HS-27A (cell line): ENCODE data around the gene RNF224.

Source experiments
- DNase-seq: peaks from one replicate; pipeline ENCODE4 v3.0.0-alpha.2; 2012; ENCODE audit warnings: low read depth, missing footprints

Gene RNF224

DNA sequence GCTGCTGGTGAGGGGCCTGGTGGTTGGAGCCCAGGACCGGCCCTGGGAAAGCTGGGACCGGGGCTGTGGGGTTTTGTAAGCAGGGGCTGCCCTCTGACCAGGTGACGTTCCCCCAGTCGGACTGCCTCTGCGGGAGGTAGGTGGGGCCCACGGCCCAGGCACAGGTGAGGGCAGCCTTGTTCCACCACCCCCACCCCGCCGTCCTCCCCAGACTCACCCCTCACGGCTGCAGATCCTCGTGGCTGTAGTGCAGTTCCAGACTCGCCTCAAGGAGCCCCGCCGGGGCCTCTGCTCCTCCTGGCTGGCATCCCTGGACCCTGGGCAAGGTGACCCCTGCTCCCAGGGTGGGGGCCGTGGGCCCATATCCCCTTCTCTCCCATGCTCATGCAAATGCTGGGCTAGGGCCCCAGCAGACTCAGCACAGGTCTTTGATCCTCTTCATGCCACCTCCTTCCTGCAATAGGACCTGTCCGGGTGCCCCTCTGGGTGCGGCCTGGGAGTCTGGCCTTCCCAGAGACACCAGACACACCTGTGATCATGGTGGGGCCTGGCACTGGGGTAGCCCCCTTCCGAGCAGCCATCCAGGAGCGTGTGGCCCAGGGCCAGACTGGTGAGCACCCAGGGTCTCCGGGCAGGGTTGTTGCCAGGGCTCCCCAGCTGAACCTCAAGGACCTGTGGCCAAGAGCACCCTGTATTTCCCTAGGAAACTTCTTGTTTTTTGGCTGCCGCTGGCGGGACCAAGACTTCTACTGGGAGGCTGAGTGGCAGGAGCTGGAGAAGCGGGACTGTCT is 11.9 kb upstream of the RNF224 start:
- no peak for DNase-seq

DNA sequence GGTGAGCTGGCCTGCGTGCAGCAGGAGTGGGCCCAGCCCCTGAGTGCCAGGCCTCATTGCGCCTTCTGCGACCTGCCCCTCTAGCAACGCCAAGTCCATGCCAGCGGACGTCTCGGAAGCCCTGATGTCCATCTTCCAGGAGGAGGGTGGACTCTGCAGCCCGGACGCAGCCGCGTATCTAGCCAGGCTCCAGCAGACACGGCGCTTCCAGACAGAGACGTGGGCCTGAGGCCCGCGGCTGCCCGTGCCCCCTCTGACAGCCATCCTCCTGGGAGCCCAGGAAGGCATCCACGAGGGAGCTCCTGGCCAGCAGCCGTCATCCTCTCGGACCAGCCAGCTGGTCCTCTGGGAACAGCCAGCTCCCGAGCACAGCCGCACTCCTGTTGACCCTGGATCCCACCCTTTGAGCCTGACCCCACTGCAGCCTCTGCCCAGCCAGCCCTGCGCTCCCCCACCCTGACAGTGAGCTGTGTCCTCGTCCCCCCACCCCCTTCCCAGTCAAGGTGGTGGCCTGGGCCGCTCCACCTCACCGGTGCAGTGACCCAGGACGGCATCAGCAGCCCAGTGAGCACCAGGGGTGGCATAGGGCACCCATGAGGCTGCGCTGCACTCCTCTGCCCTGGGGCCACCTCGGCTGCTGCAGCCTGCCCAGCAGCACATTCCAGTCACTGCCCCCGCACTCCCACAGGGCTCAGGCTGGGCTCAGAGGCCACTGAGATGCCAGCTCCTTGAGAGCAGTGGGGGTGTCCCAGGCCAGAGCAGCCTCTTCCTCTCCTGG is 10.9 kb upstream of the RNF224 start:
- DNase-seq, result no peak

DNA sequence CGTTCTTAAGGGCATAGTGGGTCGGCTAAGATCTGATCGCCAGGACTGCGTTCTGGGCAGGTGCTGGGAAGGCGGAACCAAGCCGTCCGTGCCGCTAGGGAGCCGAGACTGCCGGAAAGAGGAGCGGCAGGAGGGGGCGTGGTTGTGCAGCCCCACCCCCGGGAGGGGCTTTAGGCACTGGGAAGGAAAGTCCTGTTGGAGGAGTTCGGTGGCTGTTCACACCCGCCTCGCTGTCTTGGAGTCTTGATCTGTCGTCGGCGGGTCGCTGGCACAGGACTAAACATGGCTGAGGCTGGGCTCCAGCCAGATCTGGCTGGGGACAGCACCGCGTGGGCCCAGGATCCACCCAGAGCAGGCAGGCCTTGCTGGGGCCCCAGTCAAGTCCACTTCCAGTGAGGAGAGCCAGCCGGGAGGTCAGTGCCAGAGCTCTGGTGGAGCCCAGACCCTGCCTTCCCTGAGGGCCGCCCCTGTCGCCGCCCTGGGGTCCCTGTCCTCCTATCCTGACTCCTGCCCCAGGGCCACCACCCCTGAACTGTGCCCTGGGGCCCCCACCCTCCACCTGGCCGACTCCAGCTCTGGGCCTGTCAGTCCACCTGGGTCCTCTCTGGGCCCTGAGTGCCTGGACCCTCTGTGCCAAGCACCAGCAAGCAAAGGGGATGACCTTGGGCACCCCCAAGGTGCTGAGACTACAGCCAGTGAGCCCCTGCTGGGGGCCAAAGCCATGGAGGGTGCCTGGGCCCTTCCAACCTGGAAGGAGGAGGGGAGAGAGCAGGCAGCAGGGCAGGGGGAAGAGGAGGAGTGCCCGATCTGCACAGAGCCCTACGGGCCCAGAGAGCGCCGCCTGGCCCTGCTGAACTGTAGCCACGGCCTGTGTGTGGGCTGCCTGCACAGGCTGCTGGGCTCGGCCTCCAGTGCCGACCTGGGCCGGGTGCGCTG is 9.8 kb upstream of the RNF224 start:
- DNase-seq, result no peak

DNA sequence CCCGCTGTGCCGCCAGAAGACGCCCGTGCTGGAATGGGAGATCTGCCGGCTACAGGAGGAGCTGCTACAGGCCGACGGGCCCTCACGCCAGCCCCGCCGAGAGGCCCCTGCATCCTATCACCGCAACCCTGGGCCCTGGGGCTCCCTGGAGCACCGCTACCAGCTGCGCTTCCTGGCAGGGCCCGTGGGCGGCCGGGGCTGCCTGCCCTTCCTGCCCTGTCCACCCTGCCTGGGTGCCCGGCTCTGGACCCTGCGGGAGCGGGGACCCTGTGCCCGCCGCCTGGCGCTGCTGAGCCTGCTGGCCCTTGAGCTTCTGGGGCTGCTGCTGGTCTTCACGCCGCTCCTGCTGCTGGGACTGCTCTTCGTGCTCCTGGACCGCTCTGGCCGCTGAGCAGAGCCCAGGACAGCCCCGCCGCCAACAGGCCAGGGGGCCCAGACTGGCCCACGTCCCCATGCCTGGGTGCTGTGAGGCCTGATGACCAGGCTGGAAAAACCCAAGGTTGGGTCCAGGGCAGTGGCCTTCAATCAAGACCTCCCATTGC is 9.0 kb upstream of the RNF224 start:
- DNase-seq, result no peak

DNA sequence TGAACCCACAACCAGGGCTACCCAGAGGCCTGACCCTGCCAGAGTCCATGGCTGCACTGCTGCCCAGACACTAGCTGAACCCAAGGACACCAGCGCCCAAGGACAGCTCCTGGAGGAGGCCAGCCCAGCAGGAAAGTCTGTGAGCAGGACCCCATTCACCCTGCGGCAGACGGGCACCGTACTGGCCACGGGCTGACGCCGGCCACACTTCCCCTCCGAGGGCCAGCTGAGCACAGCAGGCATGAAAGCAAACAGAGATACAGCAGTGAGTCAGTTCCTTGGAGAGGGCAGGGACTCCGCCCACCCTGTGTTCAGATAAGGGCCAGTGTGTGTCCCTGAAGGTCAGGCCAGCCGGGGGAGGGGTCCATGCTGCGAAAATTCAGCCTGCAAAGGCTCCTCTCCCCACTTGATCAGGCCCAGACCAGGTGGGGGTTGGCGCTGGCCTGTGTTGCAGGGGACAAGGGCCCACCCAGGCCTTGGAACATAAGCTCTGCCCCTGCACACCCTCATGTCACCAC is 8.5 kb upstream of the RNF224 start:
- no peak for DNase-seq

DNA sequence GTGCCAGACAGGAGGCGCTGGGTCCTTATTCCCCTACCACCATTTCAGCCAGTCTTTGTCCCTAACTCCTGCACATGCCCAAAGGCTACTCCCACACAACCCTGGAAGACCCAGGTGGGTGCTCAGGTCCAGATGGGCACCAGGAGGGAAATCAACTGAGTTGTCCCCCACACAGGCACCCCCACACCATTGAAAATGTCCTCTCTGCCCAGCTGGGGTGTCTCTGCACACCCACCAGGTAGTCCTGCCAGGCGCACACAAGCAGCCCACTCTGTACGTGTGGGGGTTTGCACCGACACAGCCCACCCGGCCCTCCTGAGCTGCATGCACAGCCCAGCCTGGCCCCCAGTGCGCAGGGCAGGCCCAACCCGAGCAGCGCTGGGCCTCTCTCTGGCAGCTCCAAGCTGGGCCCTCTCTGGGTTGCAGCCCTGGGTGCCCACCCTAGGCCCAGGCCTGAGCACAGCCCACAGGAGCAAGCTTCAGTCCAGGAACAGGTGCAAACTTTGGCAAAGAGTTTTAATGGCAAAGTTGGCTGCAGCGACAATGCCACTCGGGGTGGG is 7.5 kb upstream of the RNF224 start:
- DNase-seq, result no peak

DNA sequence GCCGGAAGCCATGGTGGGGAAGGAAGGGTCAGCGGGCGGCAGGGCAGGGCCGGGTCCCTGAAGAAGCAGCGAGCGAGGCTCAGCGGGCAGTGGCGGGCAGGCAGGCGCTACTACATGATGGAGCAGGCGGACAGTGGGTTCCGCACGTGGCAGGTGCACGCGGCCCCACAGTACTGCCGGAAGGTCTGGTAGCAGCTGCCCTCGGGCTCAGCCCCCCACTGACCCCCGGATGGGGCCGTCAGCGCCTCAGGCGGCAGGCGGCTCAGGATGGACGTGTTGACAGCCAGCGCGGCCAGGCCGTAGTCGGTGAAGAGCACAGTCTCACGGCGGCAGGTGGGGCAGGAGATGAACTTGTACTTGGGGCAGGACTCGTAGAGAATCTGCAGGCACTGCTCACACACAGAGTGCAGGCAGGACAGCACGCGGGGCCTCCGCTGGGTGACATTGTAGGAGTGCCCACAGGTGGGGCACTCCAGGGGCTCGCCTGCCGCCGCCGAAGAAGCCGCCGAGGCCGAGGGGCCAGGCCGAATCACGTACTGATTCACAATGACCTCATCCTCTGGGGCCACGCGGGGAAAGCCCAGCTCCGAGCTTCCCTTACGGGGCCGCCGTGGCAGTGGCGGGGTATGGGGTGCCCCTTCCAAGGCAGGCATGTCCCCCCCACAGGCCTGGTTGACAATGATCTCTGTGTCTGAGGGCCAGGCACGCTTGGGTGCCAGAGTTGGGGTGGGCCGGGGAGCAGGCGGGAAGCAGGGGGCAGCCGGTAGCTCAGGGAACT is 6.8 kb upstream of the RNF224 start:
- DNase-seq, result no peak

DNA sequence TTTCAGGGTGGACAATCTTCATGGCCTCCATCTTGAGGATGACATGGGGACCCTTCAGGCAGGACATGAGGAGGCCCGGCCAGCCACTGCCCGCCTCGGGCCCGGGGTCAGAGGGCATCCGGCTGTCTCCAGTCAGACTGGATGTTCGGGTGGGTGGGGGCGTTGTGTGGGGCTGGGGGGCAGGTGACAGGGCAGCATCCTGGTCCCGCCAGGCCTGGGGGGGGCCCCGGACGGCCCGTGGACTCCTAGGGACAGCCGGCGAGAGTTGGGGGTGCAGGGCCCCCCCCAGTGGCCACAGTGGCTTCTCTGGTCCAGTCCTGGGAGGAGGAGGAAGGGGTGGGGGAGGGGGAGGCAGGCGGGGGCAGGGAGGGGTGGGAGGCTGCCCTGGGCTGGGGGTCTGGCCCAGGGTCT is 6.2 kb upstream of the RNF224 start:
- DNase-seq, result no peak

DNA sequence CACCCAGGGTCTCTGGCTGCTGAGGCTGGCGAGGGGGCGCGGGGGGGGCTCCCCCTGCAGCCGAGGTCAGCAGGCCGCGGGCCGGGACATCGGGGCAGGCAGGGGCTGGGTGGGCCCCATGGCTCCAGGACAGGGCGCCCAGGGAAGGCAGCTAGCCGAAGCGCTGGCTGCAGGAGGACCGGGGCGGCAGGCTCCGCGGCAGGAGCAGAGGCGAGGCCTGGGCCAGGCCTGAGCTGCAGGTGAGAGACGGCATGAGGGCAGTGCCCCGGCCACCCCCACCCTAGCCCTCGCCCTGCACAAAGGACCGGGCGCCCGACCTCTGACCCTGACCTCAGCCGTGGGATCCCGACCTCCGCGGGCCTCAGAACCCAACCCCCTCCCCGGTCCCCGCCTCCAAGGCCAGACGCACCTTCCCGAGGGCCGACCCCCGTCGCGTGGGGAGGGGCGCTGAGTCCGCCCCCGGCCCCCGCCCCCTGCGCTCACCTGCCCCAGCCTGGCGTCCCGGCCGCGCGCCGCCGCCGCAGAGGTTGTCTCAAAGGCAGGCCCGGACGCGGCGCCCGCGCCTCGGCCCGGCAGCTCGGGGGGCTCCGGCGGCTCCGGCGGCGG is 5.7 kb upstream of the RNF224 start:
- no peak for DNase-seq

DNA sequence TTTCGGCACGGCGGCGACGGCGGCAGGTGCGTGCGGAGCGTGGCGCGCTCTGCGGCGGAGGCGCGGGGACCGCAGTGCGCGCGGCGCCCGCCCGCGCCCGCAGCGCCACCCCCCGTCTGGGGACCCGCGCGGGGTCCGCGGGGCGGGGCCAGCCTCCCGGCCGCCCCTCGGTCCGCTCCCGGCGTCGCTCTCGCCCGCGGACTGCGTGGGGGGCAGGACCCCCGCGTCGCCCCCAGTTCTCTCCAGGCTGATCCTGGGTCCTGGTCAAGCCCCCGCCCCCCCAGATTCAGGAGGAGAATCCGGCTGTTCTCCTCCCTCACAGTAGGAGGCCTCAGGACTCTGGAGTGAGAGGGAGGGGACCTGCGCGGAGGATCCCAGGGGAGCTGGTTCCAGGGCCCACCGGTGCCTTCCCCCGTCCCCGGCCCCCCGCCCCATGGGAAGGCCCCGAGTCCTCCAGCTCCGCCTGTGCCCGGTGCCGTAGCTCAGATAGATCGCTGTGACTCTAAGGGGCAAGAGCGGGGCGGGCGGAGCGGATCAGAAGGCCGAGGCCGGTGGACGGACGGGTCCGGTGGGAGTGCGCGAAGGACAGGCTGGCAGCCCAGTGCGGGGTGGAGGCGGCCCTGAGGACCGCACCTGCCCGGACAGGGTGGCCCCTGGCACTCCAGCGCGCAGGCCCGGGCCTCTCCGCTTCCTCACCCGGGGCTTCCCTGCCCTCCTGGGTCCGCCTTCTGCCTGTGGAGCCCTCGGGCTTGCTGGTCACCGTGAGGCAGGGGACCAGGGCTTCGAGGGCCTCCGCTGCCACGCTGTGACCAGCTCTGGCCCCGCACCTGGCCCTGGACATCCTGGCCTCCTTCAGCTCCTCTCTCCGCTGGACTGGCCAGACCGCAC is 4.9 kb upstream of the RNF224 start, which contains the start of gene RNF208:
TSS of gene RNF208 (minus strand) at position 51 of the 888 bp plus-strand sequence. CDS start 1,028 bp downstream, outside the sequence.
- DNase-seq, result no peak

DNA sequence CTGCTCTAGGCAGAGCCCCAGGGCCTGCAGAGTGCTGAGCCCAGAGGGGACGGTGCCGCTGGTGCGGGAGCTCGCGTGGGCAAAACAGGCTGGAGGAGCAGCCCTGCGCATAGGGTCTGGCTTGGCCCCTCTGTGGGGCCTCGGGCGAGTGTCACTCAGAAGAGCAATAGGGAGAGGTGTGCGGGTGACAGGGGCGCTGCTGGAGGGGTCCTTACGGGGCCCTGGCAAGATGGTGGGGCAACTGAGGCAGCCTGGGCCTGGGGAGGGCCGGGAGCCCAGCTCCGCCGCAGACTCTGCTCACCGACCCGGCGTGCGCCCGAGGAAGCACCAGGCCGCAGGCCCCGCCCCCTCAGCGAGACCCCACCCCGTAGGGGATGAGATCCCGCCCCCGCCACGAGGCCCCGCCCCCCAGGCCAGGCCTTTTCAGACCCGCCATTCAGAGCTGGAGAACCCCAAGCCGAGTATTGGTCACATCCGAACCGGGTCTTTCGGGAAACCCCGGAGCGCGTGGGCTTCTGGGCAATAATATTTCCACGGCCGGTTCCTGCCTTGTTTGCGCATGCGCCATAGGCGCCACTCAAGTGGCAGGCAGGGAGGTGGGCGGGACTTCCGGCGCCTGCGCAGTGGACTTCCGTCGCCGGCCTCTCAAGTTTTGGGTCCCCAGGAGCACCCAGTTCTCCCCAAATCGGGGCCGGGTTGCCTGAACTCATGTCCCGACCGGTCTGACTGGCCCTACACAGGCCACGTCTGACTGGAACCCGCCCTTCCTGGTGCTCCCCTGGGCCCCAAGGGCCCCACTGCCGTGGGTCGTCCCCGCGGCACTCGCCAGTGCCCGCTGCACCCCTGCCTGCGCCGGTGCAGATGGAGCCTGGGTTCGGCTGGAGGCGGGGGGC is 4.0 kb upstream of the RNF224 start:
- peak; percentile 87 for DNase-seq

DNA sequence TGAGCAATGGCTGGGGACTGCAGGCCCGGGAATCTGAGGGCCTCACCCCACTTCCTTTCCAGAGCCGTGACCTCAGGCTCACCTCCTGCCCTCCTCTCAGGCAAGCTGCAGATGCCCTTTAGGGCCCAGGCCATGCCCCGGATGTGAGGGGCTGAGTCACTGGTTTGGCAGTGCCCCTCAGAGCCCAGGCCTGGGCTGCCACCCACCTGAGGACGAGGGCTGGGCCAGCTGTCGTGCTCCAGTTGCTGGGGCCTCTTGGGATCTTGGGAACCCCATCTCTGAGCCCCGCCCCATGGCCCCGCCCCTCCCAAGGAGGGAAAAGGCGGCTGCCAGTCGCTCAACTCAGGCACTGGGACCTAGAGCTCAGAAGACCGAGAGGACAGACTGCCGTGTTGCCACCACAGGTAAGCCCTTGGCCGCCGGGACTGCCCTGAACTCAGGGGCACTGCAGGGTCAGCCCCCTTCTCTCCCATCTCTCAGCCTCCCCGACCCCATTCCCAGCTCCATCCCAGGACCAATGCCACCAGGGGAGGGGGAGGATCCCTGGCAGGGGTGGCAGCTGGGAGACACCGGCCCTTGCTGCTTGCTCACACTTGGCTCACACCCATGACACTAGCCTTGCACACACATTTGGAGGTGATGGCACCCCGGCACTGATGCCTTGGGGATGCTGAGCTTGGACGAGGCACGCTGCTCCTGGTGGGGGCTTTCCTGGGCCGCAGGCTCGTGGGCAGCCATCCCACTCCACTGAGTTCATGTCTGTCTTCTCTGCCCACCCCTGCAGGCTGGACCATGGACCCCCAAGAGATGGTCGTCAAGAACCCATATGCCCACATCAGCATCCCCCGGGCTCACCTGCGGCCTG is 2.2 kb upstream of the RNF224 start, which contains the start of gene CYSRT1:
TSS of gene CYSRT1 (plus strand) at position 345 of the 865 bp plus-strand sequence. CDS start at position 793, 448 bp downstream.
- DNase-seq, result no peak

DNA sequence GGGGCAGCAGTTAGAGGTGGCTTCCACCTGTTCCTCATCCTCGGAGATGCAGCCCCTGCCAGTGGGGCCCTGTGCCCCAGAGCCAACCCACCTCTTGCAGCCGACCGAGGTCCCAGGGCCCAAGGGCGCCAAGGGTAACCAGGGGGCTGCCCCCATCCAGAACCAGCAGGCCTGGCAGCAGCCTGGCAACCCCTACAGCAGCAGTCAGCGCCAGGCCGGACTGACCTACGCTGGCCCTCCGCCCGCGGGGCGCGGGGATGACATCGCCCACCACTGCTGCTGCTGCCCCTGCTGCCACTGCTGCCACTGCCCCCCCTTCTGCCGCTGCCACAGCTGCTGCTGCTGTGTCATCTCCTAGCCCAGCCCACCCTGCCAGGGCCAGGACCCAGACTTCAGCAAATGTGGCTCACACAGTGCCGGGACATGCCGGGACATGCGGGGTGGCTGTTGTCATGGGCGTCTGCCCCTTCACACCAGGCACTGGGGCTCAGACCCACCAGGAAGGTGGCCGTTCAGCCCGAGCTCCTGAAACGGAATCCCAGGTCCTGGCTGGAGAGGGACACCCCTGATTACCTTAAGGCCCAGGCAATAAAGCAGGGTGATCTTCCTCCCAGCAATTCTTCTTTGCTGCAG is 1.5 kb upstream of the RNF224 start:
- DNase-seq, result no peak

DNA sequence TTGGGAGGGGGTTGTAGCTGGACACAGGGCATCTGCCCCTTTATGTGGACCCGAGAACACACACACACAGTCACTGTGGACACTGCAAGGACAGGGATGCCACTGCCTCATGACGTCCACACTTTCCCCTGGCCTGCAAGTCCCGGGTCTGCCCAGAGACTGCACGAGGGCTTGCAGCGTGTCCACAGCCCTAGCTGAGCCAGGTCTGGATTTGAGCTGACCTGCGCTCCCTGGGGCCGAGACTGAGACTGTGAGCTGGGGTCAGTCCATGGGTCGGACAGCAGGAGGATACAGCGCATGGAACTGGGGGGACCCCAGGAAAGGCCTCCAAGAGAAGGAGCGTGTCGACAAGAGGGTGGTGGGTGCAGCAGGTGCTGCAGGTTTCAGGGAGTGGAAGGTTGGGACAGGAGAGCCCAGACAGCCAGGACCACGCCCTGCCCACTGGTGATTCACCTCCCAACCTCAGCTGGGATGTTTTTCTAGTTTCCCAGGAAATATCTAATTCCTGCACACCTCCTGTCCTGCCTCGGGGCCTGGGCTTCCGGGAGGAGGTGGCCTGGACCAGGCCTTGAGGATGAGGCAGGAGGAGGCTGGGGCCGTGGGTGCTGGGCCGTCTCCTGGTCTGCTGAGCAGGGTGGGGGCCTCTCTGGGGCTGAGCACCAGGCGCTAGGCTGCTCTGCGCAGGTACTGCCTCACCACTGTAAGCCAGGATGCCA is 806 bp upstream of the RNF224 start:
- no peak for DNase-seq

DNA sequence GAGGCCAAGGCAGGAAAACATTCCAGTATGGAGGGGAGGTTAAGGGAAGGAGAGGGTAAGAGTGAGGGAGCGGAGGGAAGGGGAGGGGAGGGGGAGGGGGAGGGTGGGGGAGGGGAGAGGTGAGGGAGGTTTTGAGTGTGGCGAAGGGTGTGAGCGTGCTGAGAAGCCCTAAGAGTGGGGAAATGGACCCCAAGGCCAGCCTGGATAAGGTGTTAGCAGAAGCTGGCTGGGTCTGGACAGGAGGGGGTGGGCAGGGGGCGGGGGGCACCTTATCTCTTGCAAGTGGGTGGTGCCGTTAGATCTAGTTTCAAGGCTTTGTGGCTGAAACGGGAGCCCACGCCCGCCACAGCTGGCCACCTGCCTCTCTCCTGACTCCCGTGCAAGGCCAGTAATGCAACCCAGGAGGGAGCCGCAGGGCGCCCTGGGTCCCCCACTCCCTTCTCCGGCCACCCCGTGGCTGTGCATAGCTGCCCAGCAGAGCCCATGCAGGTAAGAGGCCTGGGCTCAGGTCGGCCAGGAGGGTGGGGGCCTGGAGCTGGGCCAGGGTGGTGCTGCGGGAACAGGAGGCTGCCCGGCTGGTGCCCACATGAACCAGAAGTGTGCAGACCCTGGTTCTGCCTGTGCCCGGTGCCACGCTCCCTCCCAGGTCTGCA is 677 bp downstream of the RNF224 start:
- no peak for DNase-seq
